Activated CD4-positive, alpha-beta T cell treated with anti-CD3 and anti-CD28 coated beads for 24 hours (primary cell): ENCODE results near the gene CDH7.

ENCODE experiments used
- DNase-seq, 2 donors: peaks; one replicate each; pipeline ENCODE4 v3.0.0-alpha.2; 2020; ENCODE audit warnings: low read depth in 2 of 2

Gene CDH7

GRCh38 chr18:65907281-65907680, 156.5 kb downstream of the CDH7 start:
- no peak for DNase-seq

- no peak for DNase-seq
Observed at GRCh38 chr18:65919018-65919417, 168.2 kb downstream of the CDH7 start.

GRCh38 chr18:65919663-65920062, 168.9 kb downstream of the CDH7 start:
- DNase-seq = no peak

GRCh38 chr18:65922103-65922502, 171.3 kb downstream of the CDH7 start:
- no peak for DNase-seq

- no peak for DNase-seq
Observed at GRCh38 chr18:65924904-65925303, 174.1 kb downstream of the CDH7 start.

- no peak for DNase-seq
Observed at GRCh38 chr18:65934874-65935273, 184.1 kb downstream of the CDH7 start.

- no peak for DNase-seq
Observed at GRCh38 chr18:65936678-65937077, 185.9 kb downstream of the CDH7 start.

GRCh38 chr18:65937180-65937579, 186.4 kb downstream of the CDH7 start:
- DNase-seq = no peak

GRCh38 chr18:65938592-65939372, 188.0 kb downstream of the CDH7 start:
- DNase-seq = no peak
